GM19438 (cell line): ENCODE results near the gene PDZD4.

Experiments
- ATAC-seq: cut with Tn5 transposase; IDR thresholded peaks from one replicate; pipeline ENCODE4 v1.9.1; 2021; ENCODE audit warnings: low read depth; ENCODE audit not compliant: unreplicated experiment

The PDZD4 gene

GRCh38 chrX:153774576-153775292 is 55.6 kb downstream of the PDZD4 start:
- no peak for ATAC-seq

GRCh38 chrX:153773741-153774575 is 56.4 kb downstream of the PDZD4 start:
- no peak for ATAC-seq

GRCh38 chrX:153773218-153773611 is 57.1 kb downstream of the PDZD4 start:
- ATAC-seq: no peak

GRCh38 chrX:153772316-153773217 is 57.8 kb downstream of the PDZD4 start:
- ATAC-seq: no peak

- ATAC-seq: no peak
These were observed 58.7 kb downstream of the PDZD4 start for GRCh38 chrX:153771415-153772315.

- no peak for ATAC-seq
These were observed 59.5 kb downstream of the PDZD4 start for GRCh38 chrX:153770601-153771414.

- no peak for ATAC-seq
These were observed 60.3 kb downstream of the PDZD4 start for GRCh38 chrX:153769865-153770600.

- ATAC-seq: no peak
These were observed 61.0 kb downstream of the PDZD4 start for GRCh38 chrX:153769158-153769864.

GRCh38 chrX:153768311-153769157 is 61.8 kb downstream of the PDZD4 start:
- ATAC-seq: no peak

- ATAC-seq: no peak
These were observed 62.7 kb downstream of the PDZD4 start for GRCh38 chrX:153767674-153768055.

- no peak for ATAC-seq
These were observed 63.3 kb downstream of the PDZD4 start for GRCh38 chrX:153766871-153767673.

- no peak for ATAC-seq
These were observed 64.1 kb downstream of the PDZD4 start for GRCh38 chrX:153766098-153766817.

- ATAC-seq: no peak
These were observed 64.9 kb downstream of the PDZD4 start for GRCh38 chrX:153765138-153766079.

- no peak for ATAC-seq
These were observed 65.6 kb downstream of the PDZD4 start for GRCh38 chrX:153764786-153765137.
